Ammon's horn (tissue), 1 donor: ENCODE results near the gene ACSL4.
"Not testable (repeated sequence)": the region's sequence is repeated elsewhere in the genome, so short reads cannot be mapped to it uniquely, and the experiment has no call there.

ENCODE experiments used
- DNase-seq: peaks from one replicate; pipeline ENCODE4 v3.0.0-alpha.2; 2016; ENCODE audit warnings: low spot score

The ACSL4 gene

GRCh38 chrX:109732807-109733612 is at the start of gene ACSL4:
TSS of gene ACSL4 (minus strand) at chrX:109733257. CDS start at chrX:109683363, 49,894 bp downstream.
- peak; percentile 88 for DNase-seq

- DNase-seq, result no peak
Observed at GRCh38 chrX:109777749-109778148, 44.7 kb upstream of the ACSL4 start.

- no peak for DNase-seq
Observed at GRCh38 chrX:109776986-109777385, 43.9 kb upstream of the ACSL4 start.

GRCh38 chrX:109776432-109776831 is 43.4 kb upstream of the ACSL4 start:
- no peak for DNase-seq

- no peak for DNase-seq
Observed at GRCh38 chrX:109775386-109775785, 42.3 kb upstream of the ACSL4 start.

- DNase-seq, result no peak
Observed at GRCh38 chrX:109774706-109775105, 41.6 kb upstream of the ACSL4 start.

- DNase-seq, result no peak
Observed at GRCh38 chrX:109774136-109774535, 41.1 kb upstream of the ACSL4 start.

- DNase-seq, result no peak
Observed at GRCh38 chrX:109773374-109773773, 40.3 kb upstream of the ACSL4 start.

GRCh38 chrX:109770780-109771179 is 37.7 kb upstream of the ACSL4 start:
- DNase-seq, result no peak

- no peak for DNase-seq
Observed at GRCh38 chrX:109760922-109761250, 27.8 kb upstream of the ACSL4 start.

GRCh38 chrX:109760209-109760921 is 27.3 kb upstream of the ACSL4 start:
- DNase-seq, result no peak

- DNase-seq, result no peak
Observed at GRCh38 chrX:109753256-109753655, 20.2 kb upstream of the ACSL4 start.

GRCh38 chrX:109751698-109752097 is 18.6 kb upstream of the ACSL4 start:
- DNase-seq, result no peak

GRCh38 chrX:109749207-109749606 is 16.1 kb upstream of the ACSL4 start:
- DNase-seq, result no peak

GRCh38 chrX:109747681-109748080 is 14.6 kb upstream of the ACSL4 start:
- DNase-seq, result no peak

GRCh38 chrX:109742722-109743121 is 9.7 kb upstream of the ACSL4 start:
- DNase-seq, result no peak

GRCh38 chrX:109740896-109741295 is 7.8 kb upstream of the ACSL4 start:
- not testable (repeated sequence) for DNase-seq

GRCh38 chrX:109740433-109740809 is 7.4 kb upstream of the ACSL4 start:
- DNase-seq, result no peak

GRCh38 chrX:109739625-109740432 is 6.8 kb upstream of the ACSL4 start:
- DNase-seq, result no peak

- no peak for DNase-seq
Observed at GRCh38 chrX:109735202-109735744, 2.2 kb upstream of the ACSL4 start.

- no peak for DNase-seq
Observed at GRCh38 chrX:109733613-109734083, 591 bp upstream of the ACSL4 start.
